Measurements from ENCODE around the gene CNN2.

The CNN2 gene

DNA sequence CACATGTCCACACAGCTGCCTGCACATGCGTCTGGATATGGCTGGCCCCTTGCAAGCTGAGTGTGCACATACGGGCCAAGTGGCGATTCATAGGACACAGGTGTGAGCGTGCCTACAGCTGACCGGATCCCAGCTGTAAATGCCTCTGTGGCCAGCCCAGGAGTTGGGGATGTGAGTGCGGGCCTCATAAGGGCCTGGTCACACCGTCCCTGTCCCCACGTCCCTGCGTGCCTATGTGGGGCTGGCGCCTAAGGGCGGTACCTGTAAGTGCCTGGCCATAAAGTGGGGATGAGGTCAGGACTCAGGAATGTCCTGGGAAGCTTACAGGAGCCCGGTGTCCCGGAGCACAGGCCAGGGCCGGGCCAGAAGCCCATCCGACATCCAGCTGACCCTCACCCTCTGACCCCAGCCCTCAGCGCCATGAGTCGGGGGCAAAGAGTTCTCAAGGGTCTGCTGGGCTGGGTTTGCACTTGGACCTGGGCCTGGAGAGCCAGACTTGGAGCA, 39.2 kb downstream of the CNN2 start:
- DNase-seq (ENCODE audit: low spot score) = peak; percentile 83

DNA sequence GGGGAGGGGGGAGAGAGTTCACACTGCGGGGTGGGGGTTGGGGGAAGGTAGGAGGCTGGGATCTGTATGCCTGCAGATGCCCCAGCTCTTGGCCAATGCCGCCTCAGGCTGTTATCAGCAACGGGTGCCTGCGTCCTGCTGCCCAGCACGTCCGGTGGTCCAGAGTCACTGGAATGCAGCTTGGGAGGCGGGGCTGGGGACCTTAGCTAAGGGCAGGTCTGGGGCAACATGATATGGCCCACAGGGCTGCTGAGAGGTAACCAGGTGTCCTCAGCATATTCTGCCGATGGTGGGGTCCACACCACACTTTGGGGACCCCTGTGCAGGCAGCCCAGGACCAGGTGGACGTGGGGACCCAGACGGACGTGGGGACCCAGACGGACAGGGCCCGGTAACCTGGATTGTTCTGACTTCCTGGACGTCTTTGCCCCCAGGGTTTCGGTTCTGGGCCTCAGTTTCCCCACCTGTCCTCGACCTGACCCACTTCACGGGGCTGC, 39.9 kb downstream of the CNN2 start:
- peak; percentile 77 for DNase-seq (ENCODE audit: low spot score)

DNA sequence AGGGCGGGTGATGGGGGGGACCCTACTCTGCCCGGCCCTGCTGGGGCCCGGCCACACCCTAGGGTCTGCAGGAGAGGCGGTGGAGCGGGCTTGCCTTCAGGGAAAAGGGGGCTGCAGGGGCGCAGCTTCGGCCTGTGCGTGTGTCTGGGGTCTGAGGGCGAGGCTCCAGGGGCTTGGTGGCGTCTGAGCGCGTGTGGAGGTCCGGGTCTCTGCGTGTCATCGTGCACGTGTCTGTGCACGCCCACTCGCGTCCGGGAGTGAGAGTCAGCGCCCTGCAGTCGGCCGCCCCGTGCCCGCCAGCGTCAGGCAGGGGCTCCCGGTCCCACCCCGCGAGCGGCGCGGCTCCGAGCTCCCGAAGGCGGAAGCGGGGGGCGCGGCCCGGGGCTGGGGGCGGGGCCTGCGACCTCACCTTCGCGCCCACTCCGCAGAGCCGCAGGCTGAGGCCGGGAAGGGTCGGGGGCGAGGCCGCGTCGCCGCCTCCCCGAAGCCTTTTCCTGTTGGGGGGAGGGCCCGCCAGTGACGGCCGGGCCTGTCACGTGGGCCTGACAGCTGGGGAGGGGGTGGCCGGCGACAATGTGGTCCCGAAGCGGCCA, 40.4 kb downstream of the CNN2 start, which contains the start of gene ARHGAP45:
TSS of gene ARHGAP45 (plus strand) at position 420 of the 593 bp plus-strand sequence. CDS start 239 bp downstream, outside the sequence.
- peak; percentile 72 for DNase-seq (ENCODE audit: low spot score)

DNA sequence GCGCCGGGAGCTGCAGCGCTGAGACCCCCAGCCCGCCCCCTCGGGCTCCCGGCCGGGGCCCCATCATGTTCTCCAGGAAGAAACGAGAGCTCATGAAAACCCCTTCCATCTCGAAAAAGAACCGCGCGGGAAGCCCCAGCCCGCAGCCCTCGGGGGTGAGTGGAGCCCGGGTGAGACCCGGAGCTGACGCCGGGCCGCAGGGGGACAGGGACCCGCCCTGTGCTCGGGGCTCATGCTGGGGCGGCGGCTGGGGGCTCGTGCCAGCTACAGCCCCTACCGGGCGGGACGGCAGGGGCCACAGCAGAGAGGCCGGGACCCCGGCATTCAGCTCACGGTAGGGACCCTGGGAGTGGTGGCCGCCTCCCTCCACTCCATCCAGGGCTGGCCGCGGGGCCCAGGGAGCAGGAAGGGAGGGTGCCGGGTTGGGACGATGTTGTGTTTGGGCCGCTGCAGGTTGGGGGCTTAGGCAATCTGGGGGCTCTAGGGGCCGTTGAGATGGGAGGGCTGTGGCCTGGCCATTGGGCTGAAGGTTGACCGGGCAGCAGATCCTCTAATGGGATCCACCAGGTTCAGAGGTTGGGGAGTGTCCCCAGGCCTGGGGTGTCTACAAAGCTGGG, 41.0 kb downstream of the CNN2 start:
- DNase-seq (ENCODE audit: low spot score) = no peak

DNA sequence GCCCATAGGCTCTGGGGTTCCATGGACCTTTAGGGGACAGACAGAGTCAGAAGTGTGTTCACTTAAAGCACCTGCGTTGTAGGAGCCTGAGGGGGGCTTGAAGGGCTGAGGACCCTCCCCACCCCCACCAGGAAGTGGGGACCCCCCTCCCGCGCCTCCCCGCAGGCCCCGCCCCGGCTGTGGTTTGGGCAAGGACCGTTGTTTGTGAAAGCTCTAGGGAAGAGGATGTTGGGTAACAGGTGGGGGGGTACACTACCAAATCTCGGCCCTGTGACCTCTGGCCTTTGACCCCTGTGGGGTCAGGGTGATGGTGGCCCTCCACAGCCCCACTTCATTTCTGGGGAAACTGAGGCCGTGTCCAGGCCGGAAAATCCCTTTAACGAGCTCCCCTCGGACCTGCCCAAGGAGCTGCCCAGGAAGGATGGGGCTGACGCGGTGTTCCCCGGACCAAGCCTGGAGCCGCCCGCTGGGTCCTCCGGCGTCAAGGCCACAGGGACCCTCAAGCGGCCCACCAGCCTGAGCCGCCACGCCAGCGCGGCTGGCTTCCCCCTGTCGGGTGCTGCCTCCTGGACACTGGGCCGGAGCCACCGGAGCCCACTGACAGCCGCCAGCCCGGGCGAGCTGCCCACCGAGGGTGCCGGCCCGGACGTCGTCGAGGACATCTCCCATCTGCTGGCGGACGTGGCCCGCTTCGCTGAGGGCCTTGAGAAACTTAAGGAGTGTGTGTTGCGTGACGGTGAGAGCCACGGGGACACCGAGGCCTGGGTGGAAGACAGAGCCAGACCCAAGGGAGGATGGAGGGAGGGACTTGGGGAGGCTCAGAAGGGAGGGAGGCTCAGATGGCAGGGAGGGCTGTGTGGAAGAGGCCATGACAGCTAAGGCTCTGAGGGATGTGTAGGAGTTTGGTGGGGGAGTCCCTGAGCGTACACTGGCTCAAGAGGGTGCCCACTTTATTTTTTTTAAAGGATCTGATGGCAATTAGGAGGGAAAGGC, 41.9 kb downstream of the CNN2 start:
- no peak for DNase-seq (ENCODE audit: low spot score)

DNA sequence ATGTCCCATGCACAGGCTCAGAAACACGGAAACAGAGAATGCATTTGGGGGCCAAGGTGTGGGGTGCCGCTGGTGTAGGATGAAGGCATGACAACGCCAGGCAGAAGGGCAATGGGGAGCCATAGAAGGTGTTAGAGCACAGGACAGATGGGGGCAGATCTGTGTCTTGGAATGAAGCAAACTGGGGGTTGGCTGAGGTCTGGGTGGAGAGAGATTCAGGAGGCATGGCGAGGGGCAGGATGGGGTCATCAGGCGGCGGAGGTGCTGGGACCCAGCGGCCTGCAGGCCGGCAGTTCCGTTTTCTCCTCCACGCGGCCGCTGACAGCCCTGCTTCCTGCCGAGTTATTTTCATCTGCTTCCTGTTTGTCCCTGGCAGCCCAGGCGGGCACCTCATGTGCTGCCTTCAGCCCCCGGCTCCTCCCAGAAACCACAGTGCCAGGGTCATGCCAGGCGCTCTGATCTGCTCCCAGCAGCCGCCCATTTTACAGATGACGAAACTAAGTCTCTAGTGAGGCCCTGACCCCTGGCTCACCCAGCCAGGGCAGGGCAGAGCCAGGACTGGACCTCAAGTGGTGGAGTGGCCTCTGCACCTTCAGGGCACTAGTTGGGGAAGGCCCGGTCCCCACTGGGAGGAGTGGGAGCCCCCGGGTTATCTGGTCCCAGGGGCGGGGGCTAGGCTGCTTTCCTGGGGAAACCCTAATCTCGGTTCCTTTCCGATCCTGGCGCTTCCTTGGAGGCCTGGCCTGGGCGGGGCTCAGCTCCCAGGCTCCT, 42.8 kb downstream of the CNN2 start:
- no peak for DNase-seq (ENCODE audit: low spot score)

DNA sequence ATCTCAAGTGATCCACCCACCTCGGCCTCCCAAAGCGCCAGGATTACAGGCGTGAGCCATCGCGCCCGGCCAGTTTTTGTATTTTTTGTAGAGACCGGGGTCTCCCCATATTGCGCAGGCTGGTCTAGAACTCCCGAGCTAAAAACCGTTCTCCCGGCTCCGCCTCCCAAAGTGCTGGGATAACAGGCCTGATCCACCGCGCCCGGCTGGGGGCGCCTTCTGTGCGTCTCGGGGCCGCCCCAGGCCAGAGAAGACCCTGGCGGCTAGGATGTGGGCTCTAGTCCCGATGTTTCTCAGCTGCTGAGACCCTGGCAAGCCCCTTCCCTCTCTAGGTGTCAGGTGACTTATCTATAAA, 44.1 kb downstream of the CNN2 start:
- DNase-seq (ENCODE audit: low spot score) = no peak

DNA sequence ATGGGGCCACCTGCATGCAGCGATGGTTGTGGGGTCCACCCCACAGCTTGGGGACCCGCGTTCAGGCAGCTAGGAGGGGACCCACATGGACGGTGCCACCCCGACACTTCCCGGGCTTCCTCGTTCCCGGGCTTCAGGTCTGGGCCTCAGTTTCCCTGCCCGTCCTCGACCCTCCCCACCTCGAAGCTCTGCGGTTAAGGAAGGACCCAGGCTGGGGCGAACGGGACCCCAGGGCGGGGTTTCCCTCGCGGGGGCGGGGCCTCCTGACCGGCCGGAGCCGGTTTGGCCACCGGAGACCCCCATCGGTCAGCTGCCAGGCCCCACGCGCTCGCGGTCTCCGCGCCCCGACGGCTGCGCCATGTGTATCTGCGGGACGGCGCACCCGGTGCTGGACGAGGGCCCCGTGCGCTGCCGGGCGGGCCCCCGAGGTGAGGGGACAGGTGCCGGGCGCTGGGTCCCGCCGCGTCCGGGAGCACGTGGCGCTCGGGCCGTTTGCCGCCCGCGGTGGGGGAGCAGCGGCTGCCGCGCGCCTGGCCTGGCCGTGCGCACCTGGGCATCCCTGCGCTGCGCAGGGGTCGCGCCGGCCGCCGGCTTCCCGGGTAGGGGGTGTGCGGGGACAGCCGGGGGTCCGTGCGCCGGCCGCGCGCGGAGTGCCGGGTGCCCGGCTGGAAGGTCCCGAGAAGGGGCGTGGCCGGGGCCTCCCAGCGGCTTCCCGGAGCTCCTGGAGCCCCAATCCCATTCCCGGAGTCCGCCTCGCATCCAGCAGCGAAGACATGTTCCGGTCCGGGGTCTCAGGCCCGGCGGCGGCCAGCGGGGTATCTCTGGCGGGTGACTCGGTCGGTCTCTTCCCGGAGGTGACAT, 44.8 kb downstream of the CNN2 start:
- no peak for DNase-seq (ENCODE audit: low spot score)

DNA sequence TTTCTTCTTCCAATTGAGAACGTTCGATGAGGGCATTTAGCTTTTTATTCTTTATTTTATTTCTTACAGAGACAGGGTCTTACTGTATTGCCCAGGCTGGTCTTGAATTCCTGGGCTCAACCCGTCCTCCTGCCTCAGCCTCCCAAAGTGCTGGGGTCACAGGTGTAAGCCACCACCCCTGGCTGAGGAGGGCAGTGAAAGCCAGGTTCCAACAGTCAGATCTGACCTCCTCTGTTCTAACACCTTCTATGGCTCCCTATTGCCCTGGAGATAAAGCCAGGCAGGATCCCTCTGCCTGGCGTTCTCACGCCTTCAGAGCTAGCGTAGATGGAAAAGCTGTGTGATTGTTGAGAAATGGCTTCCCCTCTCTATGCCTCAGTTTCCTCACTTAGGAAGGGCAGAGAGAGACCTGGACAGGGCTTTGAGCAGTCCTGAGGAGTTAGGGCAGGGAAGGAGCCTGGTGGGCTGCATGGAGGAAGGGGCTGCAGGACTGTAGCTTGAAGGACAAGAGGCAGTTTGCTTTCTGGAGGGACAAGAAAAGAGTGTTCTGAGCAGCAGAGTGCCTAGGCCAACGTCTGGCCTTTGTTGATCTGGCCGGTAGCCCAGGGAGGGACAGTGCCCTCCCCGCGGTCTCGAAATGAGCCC, 46.1 kb downstream of the CNN2 start:
- DNase-seq (ENCODE audit: low spot score) = no peak

DNA sequence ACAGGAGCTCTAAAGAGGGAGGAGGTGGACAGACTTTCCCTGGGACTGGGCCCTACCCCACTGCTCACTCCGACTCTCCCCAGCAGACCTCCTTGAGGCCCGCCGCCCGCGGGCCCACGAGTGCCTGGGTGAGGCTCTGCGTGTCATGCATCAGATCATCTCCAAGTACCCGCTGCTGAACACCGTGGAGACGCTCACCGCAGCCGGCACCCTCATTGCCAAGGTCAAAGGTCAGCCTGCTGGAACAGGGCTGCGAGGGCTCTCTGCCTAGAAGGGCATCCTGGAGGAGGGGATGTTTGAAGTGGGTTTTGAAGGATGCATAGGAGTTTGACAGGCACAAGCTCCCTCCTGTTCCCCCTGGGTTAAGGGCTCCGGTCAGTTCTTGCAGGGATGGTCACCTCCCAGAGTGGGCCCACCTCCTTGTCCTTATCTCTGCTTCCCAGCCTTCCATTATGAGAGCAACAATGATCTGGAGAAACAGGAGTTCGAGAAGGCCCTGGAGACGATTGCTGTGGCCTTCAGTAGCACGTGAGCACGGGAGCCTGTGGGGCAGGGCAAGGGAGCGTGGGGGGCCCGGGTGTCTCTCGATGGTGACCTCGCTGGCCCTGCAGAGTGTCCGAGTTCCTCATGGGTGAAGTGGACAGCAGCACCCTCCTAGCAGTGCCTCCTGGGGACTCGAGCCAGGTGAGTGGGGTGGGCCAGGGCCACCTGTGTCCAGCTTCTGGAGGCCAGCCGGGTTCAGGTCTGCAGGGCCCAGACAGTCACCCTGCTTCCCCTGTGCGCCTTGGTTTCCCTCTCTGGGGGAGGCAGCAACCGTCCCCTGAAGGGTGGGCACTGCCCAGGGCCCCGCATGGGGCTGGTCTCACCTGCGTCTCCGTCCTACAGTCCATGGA, 46.9 kb downstream of the CNN2 start:
- no peak for DNase-seq (ENCODE audit: low spot score)

DNA sequence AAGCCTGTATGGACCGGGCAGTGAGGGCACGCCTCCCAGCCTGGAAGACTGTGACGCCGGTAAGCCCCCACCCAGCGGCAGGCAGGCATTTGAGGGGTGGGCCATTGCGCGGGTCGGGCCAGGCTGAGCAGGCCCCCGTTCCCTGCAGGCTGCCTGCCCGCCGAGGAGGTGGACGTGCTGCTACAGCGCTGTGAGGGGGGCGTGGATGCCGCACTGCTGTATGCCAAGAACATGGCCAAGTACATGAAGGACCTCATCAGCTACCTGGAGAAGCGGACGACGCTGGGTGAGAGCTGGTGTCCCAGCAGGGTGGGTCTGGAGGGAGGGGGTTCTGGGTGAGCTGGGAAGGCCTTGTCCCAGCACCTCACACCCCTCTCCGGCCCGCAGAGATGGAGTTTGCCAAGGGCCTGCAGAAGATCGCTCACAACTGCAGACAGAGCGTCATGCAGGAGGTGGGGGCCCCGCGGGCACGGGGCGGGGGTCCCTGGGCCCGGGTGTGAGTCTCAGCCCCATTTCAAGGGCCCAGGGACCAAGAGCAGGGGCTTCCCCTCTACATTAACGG, 47.6 kb downstream of the CNN2 start:
- DNase-seq (ENCODE audit: low spot score) = no peak

DNA sequence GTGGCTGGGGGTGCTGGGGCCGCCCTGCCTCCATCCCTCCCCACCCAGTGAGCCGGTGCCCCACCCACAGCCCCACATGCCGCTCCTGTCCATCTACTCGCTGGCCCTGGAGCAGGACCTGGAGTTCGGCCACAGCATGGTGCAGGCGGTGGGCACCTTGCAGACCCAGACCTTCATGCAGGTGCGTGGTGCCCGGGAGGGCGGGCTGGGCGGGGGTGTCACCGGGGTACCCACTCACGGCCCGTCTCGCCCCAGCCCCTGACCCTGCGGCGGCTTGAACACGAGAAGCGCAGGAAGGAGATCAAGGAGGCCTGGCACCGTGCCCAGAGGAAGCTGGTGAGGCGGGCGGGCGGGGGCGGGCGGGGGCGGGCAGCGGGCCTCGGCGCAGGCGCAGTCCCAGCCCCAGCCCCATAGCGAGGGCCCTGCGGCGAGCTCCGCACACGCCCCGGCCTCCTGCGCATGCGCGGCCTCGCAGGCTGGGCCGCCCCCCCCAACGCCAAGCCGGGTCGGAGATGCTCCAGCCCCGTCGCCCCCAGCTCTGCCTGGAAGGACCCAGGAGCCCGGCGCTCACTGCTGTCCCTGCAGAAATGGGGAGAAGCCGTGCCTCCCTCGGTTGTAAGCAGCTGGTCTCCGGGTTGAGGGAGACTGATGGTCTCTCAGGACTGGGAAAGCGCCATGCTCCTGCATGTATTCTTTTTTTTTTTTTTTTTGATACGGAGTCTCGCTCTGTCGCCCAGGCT, 48.3 kb downstream of the CNN2 start:
- DNase-seq (ENCODE audit: low spot score) = peak; percentile 99

DNA sequence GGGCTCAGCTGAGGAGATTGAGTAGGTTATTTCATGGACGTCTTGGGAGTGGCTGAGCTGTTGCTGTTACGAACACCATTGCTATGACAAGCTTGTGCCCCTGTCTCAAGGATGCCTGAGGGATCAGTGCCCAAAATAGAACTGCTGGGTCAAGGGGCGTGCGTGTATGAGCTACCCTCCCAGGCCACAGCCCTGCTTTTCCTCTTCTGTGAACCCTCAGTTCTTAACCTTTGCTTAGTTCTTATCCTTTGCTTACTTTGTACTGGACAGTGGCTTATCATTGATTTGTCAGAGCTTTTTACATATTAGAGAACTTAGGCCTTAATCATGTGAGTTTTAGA, 49.6 kb downstream of the CNN2 start:
- no peak for DNase-seq (ENCODE audit: low spot score)

DNA sequence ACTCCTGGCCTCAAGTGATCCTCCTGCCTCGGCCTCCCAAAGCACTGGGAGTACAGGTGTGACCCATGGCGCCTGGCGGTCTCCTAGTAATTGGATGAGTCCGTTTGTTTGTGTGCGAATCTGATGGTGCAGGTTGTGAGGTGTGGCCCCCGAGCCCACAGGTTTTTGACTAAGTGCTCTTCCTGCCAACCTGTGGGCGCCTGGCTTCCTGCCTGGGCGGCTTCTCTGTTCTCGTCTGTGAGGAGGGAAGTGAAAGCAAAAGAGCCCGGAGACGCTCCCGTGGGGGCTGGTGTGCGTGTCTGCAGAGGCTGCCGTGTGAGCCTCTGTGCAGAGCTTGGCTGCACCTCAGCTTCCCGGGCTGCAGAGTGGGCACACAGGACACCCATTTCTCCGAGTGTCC, 50.5 kb downstream of the CNN2 start:
- no peak for DNase-seq (ENCODE audit: low spot score)

DNA sequence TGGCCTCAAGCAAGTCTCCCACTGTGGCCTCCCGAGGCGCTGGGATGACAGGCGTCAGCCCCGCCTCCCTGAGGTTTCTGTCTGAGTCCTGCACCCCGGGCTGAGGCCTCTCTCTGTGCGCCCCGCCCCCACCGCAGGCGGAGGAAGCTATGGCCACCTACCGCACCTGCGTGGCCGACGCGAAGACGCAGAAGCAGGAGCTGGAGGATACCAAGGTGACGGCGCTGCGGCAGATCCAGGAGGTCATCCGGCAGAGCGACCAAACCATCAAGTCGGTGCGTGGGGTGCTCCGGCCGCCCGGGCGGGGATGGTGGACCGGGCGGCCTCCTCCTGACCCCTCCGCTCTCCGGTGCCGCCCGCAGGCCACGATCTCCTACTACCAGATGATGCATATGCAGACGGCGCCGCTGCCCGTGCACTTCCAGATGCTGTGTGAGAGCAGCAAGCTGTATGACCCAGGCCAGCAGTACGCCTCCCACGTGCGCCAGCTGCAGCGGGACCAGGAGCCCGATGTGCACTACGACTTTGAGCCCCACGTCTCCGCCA, 53.2 kb downstream of the CNN2 start:
- no peak for DNase-seq (ENCODE audit: low spot score)

DNA sequence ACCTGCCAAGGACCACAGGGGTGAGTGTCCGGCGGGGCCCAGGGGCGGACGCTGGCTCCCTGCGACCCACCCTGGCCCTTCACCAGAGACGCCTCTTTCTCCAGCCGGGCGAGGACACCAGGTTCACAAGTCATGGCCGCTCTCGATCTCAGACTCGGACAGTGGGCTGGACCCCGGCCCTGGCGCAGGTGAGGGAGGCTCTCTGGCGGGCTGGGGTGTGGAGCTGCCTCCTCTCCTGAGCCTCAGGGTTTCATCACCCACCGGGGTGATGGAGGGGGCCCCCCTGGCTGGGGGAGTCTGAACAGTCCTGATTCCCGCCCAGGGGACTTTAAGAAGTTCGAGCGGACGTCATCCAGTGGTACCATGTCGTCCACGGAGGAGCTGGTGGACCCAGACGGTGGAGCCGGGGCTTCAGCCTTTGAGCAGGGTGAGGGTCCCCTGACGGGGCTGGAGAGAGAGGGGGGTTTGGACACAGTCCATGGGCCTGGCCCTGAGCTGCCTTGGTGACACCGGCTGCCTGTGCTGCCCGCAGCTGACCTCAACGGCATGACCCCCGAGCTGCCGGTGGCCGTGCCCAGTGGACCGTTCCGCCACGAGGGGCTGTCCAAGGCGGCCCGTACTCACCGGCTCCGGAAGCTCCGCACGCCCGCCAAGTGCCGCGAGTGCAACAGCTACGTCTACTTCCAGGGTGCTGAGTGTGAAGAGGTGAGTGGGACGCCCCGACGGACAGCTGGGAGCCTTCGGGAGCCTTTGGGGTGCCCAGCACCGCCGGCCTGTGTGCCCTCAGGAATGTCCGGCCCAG, 54.2 kb downstream of the CNN2 start:
- DNase-seq (ENCODE audit: low spot score) = no peak

Measured in HuH-7.5 (cell line).